Cardiac muscle cell (in vitro differentiated cells and primary cell): ENCODE results near the gene CTSH. TPM values are rescaled to one million over a fixed set of nuclear protein-coding genes. Genes with fewer than 3 reads are reported as not detected.

ENCODE experiments used
- DNase-seq, 2 donors: peaks; one replicate each; pipeline versions ENCODE4 v3.0.0 to v3.0.0-alpha.2; 2010 to 2017; ENCODE audit warnings: low read depth in 1 of 2, low spot score in 1 of 2
- H3K27ac ChIP-seq: fragments of 200-600 bp; sonication (generic); 2 replicates; pipeline ENCODE4 v1.5.1; 2016
- H3K27me3 ChIP-seq: fragments of 200-600 bp; sonication (generic); 2 replicates; pipeline ENCODE4 v1.6.0; 2016; ENCODE audit warnings: control low read depth
- H3K36me3 ChIP-seq: fragments of 200-600 bp; sonication (generic); 2 replicates; pipeline ENCODE4 v1.5.1; 2016; ENCODE audit warnings: control low read depth
- H3K4me1 ChIP-seq: fragments of 200-600 bp; sonication (generic); 2 replicates; pipeline ENCODE4 v1.8.1; 2017; ENCODE audit warnings: low read depth, mild to moderate bottlenecking, mixed run types
- H3K4me3 ChIP-seq: fragments of 200-600 bp; sonication (generic); 2 replicates; pipeline ENCODE4 v1.5.1; 2016; ENCODE audit warnings: mild to moderate bottlenecking
- H3K9me3 ChIP-seq: fragments of 200-600 bp; sonication (generic); 2 replicates; pipeline ENCODE4 v1.5.1; 2017; ENCODE audit warnings: low read depth, mild to moderate bottlenecking, control low read depth
- polyA plus RNA-seq: library from polyadenylated mRNA; unstranded; fragments of >200 nt; fragmentation: Nextera tagmentation; extraction: Ambion mirVana; gene quantifications from 2 replicates; pipeline ENCODE4 v1.2.1, GENCODE V29; 2016
- total RNA-seq: library from RNA; depleted of rRNA; stranded (reverse); fragments of >200 nt; gene quantifications from 2 replicates; pipeline ENCODE4 v1.2.3, GENCODE V29; 2016
- TF ChIP-seq, protein P1 (sequence below): IDR thresholded peaks from 2 replicates; pipeline ENCODE4 v1.5.1; 2012; ENCODE audit warnings: low read depth, mild to moderate bottlenecking, low read length

Gene CTSH
- total and polyA plus RNA-seq, 2 experiments from 2014 or later: 24.1 to 26.5 TPM

DNA sequence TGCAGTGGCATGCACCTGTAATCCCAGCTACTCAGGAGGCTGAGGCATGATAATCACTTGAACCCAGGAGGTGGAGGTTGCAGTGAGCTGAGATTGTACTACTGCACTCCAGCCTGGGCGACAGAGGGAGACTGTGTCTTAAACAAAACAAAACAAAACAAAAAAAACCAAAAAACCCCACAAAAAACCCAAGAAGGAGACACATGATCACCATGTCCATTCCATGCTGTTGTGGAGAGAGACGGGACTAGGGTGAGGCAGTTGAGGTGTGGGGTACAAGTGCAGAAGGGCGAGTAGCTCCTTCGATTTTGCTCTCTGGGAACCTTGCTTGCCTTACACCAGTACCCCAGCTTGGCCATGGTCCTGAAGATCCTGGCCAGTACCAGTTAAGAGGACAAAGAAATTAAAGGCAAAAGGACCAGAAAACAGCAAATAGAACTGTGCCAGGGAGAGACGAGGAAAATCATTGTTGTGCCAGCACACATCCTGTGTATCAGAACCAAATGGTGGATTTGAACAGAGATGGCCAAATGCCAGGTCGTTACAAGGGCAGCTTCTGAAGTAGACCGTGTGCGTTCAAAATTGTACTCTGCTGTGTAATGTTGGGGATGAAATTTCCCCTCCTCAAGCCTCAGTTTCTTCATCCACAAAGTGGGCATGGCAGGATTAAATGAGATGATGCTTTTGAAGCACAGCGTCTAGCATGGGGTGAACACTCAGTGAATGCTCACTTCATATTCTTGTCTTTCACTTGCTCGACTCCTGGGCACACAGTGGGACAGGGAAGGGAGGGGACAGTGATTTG lies 42.9 kb upstream of the CTSH start:
- Histone ChIP-seq H3K9me3 (no peaks in the 10 kb centered on the region), H3K27me3 (no peaks in the 10 kb centered on the region), H3K36me3 (no peaks in the 10 kb centered on the region), H3K27ac (no peak overlapping the region), H3K4me3 (no peak overlapping the region), H3K4me1 (no peaks in the 10 kb centered on the region)
- DNase-seq: no peak
- TF ChIP-seq, protein P1, sequence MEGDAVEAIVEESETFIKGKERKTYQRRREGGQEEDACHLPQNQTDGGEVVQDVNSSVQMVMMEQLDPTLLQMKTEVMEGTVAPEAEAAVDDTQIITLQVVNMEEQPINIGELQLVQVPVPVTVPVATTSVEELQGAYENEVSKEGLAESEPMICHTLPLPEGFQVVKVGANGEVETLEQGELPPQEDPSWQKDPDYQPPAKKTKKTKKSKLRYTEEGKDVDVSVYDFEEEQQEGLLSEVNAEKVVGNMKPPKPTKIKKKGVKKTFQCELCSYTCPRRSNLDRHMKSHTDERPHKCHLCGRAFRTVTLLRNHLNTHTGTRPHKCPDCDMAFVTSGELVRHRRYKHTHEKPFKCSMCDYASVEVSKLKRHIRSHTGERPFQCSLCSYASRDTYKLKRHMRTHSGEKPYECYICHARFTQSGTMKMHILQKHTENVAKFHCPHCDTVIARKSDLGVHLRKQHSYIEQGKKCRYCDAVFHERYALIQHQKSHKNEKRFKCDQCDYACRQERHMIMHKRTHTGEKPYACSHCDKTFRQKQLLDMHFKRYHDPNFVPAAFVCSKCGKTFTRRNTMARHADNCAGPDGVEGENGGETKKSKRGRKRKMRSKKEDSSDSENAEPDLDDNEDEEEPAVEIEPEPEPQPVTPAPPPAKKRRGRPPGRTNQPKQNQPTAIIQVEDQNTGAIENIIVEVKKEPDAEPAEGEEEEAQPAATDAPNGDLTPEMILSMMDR: no peak

DNA sequence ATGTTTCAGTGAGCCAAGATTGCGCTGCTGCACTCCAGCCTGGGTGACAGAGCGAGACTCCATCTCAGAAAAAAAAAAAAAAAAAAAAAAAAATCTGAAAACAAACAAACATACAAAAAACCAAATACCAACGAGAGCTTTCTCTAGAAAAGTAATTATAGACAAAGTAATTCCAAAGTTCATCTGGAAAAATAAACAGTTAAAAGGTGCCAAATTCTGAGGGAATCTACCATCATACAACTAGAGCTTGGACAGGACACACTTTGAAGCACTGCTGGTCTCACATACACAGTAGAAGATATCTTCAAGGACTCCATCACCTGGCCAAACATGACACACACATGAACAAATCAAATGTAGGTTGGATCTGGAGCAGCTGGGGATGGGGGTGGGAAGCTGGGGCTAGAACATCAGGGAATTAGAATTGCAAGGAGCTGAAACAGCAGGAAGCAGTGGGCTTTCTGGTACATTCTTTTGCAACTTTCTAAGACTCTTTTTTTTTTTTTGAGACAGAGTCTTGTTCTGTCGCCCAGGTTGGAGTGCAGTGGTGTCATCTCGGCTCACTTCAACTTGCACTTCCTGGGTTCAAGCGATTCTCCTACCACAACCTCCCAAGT lies 41.1 kb upstream of the CTSH start:
- TF ChIP-seq, protein P1: no peak
- no peaks in the 10 kb centered on the region for H3K4me1 ChIP-seq
- no peaks in the 10 kb centered on the region for H3K9me3 ChIP-seq
- no peaks in the 10 kb centered on the region for H3K36me3 ChIP-seq
- peak in 1 of 2 donors; percentile 14 for DNase-seq
- H3K27ac ChIP-seq: no peak overlapping the region
- H3K4me3 ChIP-seq: no peak overlapping the region
- H3K27me3 ChIP-seq: no peaks in the 10 kb centered on the region

DNA sequence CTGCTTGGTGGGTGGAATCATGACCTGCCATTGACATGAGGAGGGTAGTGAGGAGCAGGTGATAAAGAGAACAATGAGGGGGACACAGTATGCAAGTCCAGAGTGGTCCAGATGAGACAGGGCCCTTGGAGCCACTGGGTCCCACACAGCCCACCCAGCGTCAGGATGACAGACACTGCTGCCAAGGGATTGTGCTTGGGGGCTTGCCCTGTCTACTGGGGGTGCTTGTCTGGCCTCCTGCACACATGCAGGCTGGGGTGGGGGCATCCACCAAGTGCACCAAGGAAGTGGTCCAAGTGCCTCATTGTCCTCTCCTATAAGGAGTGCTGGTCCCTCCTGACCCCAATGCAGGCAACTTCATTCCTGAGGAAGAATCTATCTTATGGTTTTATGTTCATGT lies 39.2 kb upstream of the CTSH start:
- H3K4me3 ChIP-seq: no peak overlapping the region
- no peaks in the 10 kb centered on the region for H3K9me3 ChIP-seq
- H3K27me3 ChIP-seq: no peaks in the 10 kb centered on the region
- H3K27ac ChIP-seq: no peak overlapping the region
- no peak for DNase-seq
- H3K36me3 ChIP-seq: no peaks in the 10 kb centered on the region
- TF ChIP-seq, protein P1: no peak
- no peaks in the 10 kb centered on the region for H3K4me1 ChIP-seq

DNA sequence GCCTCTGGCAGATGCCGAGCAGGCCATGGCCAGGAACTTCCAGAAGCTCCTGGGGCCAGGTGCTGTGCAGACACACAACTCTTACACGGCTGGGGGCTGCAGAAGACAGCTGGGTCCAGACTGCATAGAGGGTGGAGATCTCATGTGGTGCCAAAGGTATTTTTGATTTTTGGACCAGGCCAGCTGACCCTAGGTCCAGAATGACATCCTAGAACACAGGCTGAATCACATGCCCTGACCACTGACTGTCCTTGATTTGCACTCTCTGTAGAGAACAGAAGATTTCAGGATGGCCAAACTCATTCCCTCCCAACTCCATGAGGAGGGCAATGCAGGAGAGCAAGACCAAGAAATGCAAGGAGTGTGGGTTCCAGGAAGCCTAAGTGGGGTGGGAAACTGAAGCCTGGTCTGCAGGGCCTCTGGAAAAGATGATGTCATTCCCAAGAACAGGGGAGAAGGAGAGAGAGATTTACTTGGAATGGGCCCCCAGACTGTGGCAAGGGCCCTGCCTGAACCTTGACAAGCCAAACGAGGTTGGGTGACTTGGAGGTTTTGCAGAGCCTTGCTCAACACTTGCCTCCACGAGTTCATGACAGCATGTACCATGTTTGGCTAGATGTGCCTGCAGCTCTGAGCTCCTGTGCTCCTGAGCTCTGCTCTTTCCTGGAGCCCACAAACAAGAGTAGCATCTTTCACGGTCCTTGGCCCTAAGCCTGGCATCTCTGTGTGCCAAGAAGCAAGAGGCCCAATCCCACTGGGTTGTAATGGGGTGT lies 38.5 kb upstream of the CTSH start:
- TF ChIP-seq, protein P1: no peak
- H3K36me3 ChIP-seq: no peaks in the 10 kb centered on the region

DNA sequence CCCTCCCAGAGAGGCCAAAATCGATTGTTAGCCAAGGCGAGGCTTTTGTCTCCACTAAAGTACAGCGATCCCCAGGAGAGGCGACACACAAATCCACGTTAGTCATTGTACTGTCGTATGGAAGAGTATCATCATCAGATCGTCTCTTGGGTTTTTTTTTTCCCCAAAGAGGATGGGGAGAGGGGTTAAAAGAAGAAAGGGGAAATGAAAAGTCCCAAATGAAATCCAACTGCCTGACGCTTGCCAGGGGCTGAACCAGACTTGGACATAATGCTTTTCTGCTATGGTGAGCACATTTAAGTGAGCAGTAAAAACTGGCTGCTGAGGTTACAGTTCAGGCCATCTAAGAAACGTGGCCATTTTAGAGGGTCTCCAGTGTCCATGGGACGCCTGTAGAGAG lies 37.9 kb upstream of the CTSH start:
- Histone ChIP-seq H3K27ac (no peak overlapping the region), H3K4me1 (no peaks in the 10 kb centered on the region), H3K9me3 (no peaks in the 10 kb centered on the region), H3K36me3 (no peaks in the 10 kb centered on the region), H3K4me3 (no peak overlapping the region), H3K27me3 (no peaks in the 10 kb centered on the region)
- TF ChIP-seq, protein P1: no peak
- no peak for DNase-seq

More for the DNA sequence above, 38.5 kb upstream of the CTSH start:
- no peak overlapping the region for H3K4me3 ChIP-seq
- H3K27me3 ChIP-seq: no peaks in the 10 kb centered on the region
- no peak overlapping the region for H3K27ac ChIP-seq
- DNase-seq: no peak
- no peaks in the 10 kb centered on the region for H3K9me3 ChIP-seq
- no peaks in the 10 kb centered on the region for H3K4me1 ChIP-seq
